ENCODE results near the gene NDUFA3.

DNA sequence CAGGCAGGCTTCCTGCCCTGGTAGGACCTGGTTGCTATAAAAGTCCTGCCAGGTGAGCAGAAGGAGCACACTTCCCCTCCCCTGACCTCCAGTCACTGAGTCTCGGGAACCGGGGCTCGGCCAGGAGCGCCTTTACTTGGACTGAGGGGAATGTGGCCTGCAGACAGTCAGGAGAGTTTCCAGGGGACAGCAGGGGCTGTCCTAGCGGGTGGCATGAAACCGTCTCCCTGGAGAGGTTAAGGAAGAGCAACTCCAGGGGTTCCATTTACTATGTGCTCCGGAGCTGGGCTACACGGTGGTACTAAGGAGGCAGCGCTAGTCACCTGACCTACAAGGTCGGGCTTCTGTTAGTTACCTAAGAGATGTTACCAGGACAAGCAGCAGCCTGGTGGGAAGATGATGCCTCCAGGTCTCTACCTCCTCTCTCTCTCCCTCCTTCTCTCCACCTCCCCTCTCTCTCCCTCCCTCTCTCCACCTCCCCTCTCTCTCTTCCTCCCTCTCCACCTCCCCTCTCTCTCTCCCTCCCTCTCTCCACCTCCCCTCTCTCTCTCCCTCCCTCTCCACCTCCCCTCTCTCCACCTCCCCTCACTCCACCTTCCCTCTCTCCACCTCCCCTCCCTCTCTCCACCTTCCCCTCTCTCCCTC lies 30.8 kb downstream of the NDUFA3 start:
- TF ChIP-seq, protein P1, sequence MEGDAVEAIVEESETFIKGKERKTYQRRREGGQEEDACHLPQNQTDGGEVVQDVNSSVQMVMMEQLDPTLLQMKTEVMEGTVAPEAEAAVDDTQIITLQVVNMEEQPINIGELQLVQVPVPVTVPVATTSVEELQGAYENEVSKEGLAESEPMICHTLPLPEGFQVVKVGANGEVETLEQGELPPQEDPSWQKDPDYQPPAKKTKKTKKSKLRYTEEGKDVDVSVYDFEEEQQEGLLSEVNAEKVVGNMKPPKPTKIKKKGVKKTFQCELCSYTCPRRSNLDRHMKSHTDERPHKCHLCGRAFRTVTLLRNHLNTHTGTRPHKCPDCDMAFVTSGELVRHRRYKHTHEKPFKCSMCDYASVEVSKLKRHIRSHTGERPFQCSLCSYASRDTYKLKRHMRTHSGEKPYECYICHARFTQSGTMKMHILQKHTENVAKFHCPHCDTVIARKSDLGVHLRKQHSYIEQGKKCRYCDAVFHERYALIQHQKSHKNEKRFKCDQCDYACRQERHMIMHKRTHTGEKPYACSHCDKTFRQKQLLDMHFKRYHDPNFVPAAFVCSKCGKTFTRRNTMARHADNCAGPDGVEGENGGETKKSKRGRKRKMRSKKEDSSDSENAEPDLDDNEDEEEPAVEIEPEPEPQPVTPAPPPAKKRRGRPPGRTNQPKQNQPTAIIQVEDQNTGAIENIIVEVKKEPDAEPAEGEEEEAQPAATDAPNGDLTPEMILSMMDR (conservative IDR thresholded peaks at IDR 0.05), result no peak
- TF ChIP-seq EZH2 (IDR thresholded peaks at IDR 0.05; ENCODE audit: low read depth), result no peak

Data from PC-9 (cell line).